Fibroblast of the aortic adventitia (primary cell): ENCODE results near the gene SPNS2. TPM values are rescaled to one million over a fixed set of nuclear protein-coding genes. Genes with fewer than 3 reads are reported as not detected.

Source experiments
- DNase-seq: peaks from one replicate; pipeline ENCODE4 v3.0.0-alpha.2; 2010; ENCODE audit warnings: low read depth
- H3K4me3 ChIP-seq: 2 replicates; pipeline ENCODE4 v1.5.1; 2011; ENCODE audit warnings: low read depth, mild to moderate bottlenecking, control low read depth, low read length, moderate library complexity
- total RNA-seq: library from RNA; depleted of rRNA; stranded (reverse); fragments of >200 nt; gene quantifications from 2 replicates; pipeline ENCODE4 v1.2.3, GENCODE V29; 2012; ENCODE audit warnings: low replicate concordance
- TF ChIP-seq, protein P1 (sequence below): IDR thresholded peaks from 2 replicates; pipeline ENCODE4 v1.5.1; 2011; ENCODE audit warnings: mild to moderate bottlenecking, low read length, control low read depth, inconsistent platforms; ENCODE audit not compliant: insufficient read depth

The SPNS2 gene
- total RNA-seq, 1 donor: 0.27 TPM

DNA sequence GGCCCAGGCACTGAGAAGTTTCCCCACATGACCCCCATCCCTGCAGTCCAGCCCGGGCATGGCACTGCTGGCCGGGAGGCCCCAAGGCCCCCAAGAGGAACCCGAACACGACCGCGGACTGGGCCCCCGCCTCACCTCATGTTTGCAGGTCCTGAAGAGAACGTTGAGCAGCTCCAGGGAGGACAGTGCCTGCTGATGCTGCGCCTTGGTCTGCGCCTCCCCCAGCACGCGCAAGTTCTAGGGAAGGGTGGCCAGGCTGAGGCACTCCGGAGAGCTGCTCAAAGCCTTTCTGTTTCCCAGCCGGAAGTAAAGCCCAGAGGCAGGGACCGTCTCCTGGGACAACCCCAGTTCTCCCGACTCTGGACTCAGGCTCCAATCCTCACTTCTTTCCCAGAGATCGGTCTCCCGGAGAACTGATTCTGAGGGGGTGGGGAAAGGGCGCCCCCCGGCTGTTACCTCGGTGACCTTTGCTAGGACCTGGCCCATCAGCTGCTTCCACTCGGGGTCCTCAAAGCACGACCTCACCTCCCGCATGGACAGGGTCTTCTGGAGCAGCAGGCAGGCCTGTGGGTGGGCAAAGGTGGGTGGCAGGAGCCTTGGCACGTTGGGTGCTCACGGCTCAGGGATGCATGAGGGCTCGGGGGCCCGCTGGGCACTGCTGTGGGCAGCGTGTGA, 42.8 kb downstream of the SPNS2 start:
- TF ChIP-seq, protein P1, sequence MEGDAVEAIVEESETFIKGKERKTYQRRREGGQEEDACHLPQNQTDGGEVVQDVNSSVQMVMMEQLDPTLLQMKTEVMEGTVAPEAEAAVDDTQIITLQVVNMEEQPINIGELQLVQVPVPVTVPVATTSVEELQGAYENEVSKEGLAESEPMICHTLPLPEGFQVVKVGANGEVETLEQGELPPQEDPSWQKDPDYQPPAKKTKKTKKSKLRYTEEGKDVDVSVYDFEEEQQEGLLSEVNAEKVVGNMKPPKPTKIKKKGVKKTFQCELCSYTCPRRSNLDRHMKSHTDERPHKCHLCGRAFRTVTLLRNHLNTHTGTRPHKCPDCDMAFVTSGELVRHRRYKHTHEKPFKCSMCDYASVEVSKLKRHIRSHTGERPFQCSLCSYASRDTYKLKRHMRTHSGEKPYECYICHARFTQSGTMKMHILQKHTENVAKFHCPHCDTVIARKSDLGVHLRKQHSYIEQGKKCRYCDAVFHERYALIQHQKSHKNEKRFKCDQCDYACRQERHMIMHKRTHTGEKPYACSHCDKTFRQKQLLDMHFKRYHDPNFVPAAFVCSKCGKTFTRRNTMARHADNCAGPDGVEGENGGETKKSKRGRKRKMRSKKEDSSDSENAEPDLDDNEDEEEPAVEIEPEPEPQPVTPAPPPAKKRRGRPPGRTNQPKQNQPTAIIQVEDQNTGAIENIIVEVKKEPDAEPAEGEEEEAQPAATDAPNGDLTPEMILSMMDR: no peak
- H3K4me3 ChIP-seq: no peak overlapping the region
- no peak for DNase-seq

DNA sequence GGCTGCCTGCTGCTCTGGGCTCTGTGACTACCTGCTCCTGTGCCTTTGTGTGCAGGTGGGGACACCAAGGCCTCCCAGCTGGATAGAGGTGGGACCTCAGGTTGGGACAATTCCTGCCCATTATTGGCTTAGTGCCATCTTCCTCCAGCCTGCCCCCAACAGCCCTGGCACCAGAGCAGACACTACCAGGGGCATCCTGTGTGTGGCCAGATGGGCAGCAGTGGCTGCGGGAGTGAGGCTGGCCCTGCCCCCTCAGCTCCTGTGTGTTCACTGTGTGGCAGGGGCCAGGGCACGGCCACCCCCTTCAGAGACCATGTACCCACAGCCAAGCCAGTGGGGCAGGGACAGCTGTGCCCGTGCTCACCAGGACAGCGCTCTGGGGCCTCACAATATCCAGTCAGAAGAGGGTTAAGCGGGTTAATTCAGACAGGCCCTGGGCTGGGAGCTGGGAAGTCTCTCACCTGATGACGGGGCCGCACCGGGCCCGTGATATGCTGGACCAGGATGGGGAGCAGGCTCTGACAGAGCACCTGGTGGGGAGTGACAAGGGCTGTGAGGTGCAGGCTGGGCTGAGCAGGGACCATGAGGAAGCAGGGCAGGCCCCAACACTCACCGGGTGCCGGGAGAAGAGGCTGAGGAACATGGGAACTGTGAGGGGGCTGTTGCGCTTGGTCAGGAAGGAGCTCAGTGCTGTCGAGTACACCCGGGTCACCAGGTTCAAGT, 43.5 kb downstream of the SPNS2 start:
- DNase-seq: no peak
- H3K4me3 ChIP-seq: no peak overlapping the region
- TF ChIP-seq, protein P1: no peak

DNA sequence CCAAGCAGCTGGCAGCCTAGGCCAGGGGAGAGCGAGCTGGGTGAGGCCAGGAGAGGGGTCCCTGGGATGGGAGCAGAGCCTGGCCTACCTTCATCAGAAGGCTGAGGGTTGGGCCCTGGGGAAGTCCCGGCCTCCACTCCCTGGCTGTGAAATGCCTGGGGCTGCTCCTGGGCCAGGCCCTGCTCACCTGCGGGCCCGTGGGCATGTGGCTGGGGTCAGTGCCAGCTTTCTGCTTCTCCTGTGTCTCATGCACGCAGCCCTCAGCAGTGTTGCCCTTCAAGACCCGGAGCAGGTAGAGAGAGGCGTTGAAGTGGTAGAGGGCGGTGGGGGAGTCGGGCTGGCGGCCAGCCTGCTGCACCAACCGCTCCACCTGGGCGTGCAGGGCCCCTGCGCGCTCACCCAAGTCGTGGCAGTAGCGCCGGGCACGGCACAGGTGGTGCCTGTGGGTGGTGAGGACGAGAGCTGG, 44.1 kb downstream of the SPNS2 start:
- TF ChIP-seq, protein P1: no peak
- DNase-seq: no peak
- H3K4me3 ChIP-seq: no peak overlapping the region

DNA sequence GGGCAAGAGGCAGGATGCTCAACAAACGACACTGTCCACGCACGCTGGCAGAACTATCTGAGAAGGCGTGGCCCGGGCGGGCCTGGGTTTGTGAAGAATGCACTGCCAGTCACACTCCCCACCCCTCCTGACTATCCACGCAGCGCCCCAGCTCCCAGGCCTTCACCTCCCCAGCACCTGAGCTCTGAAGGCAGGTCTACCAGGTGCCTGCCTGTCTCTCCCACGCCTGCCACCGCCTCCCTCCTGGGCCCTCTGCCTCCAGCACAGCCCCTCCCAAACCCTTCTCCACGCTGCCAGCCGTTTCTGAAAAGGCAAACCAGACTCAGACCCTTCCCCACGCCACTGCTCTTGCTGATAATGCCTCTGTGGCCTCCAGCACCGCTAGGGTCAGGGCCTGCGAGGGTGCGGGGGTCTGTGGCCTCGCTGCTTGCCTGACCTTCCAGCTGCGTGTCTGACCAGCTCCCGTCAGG, 44.9 kb downstream of the SPNS2 start:
- DNase-seq: no peak
- TF ChIP-seq, protein P1: no peak
- no peak overlapping the region for H3K4me3 ChIP-seq

DNA sequence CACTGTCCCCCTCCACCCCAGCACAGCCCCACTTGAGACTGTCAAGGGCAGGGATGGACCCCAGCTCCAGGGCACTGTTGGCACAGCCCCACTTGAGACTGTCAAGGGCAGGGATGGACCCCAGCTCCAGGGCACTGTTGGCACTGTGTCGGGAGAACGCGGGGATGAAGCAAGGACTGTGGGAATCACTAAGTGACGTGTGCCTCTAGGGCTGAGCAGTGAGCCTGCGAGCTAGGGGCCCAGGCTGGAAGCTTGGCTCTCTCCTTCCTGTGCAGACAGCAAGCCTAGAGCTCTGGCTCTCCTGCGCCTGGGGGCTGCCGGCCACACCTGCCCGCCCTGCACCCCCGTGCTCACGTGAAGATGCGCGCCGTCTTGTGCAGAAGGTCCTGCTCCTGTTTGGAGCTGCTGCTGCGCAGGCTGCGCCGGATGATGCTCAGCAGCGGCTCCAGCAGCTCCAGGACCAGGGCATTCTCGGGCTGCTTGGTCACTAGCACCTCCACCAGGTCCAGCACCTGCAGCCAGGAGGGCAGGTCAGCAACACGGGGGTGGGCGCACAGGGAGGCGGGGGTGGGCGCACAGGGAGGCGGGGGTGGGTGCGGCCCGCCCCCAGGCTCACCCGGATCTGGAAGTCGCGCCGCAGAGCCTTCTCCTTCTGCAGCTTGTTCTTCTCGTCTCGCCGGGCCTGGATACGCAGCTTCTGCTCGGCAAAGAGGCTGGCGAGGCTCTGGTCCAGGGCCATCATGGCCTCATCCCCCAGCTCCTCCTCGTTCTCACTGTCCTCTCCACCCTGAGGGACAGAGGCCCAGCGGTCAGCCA, 45.7 kb downstream of the SPNS2 start:
- H3K4me3 ChIP-seq: no peak overlapping the region
- DNase-seq: no peak
- TF ChIP-seq, protein P1: no peak

DNA sequence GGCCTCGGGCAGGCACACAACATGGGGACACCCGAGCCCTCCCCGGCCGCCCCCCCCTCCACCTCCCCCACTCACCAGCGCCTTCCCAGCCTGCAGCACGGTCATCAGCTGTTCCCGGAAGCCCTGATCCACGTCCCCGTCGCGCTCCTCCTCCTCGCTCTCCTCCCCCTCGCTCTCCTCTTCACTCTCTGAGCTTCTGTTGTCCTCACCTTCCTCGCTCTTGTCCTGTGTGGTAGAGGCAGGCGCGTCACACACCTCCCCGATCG, 46.2 kb downstream of the SPNS2 start:
- DNase-seq: no peak
- H3K4me3 ChIP-seq: no peak overlapping the region
- TF ChIP-seq, protein P1: no peak
